Measurements from ENCODE around the gene C12orf42.

DNA sequence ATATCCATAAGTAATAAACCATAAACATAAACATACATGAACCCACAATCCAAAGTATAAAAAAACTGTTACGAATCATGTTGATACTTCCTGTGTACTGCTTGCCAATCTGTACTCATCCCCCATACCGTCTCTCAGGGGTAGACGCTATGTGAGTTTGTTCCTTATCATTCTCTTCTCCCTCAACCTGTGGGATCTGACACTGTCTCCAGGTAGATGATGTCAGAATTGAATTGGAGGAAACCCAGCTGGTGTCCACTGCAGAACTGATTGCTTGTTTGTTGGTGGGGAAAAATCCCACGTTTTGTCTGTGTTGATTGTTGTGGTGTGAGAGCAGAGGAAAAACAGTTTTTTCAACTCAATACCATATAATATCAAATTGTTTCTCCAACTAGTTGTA is 50.8 kb downstream of the C12orf42 start:
- TF ChIP-seq CTCF (IDR thresholded peaks at IDR 0.05), result no peak
- TF ChIP-seq RORB (CRISPR knock-in tag; IDR thresholded peaks at IDR 0.05), result no peak
- TF ChIP-seq JUN (CRISPR knock-in tag; IDR thresholded peaks at IDR 0.05), result no peak
- TF ChIP-seq, protein P1, sequence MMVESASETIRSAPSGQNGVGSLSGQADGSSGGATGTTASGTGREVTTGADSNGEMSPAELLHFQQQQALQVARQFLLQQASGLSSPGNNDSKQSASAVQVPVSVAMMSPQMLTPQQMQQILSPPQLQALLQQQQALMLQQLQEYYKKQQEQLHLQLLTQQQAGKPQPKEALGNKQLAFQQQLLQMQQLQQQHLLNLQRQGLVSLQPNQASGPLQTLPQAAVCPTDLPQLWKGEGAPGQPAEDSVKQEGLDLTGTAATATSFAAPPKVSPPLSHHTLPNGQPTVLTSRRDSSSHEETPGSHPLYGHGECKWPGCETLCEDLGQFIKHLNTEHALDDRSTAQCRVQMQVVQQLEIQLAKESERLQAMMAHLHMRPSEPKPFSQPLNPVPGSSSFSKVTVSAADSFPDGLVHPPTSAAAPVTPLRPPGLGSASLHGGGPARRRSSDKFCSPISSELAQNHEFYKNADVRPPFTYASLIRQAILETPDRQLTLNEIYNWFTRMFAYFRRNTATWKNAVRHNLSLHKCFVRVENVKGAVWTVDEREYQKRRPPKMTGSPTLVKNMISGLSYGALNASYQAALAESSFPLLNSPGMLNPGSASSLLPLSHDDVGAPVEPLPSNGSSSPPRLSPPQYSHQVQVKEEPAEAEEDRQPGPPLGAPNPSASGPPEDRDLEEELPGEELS (CRISPR knock-in tag; IDR thresholded peaks at IDR 0.05), result no peak
- TF ChIP-seq, protein P2, sequence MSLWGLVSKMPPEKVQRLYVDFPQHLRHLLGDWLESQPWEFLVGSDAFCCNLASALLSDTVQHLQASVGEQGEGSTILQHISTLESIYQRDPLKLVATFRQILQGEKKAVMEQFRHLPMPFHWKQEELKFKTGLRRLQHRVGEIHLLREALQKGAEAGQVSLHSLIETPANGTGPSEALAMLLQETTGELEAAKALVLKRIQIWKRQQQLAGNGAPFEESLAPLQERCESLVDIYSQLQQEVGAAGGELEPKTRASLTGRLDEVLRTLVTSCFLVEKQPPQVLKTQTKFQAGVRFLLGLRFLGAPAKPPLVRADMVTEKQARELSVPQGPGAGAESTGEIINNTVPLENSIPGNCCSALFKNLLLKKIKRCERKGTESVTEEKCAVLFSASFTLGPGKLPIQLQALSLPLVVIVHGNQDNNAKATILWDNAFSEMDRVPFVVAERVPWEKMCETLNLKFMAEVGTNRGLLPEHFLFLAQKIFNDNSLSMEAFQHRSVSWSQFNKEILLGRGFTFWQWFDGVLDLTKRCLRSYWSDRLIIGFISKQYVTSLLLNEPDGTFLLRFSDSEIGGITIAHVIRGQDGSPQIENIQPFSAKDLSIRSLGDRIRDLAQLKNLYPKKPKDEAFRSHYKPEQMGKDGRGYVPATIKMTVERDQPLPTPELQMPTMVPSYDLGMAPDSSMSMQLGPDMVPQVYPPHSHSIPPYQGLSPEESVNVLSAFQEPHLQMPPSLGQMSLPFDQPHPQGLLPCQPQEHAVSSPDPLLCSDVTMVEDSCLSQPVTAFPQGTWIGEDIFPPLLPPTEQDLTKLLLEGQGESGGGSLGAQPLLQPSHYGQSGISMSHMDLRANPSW (CRISPR knock-in tag; conservative IDR thresholded peaks at IDR 0.05; ENCODE audit: low read depth), result no peak
- no peak for TF ChIP-seq ZBTB43 (CRISPR knock-in tag; IDR thresholded peaks at IDR 0.05)
- no peak for TF ChIP-seq E2F4 (CRISPR knock-in tag; IDR thresholded peaks at IDR 0.05; ENCODE audit: borderline replicate concordance, low read depth)
- TF ChIP-seq ZNF317 (CRISPR knock-in tag; IDR thresholded peaks at IDR 0.05; ENCODE audit: borderline replicate concordance, low read depth), result no peak
- no peak for TF ChIP-seq MXD4 (CRISPR knock-in tag; IDR thresholded peaks at IDR 0.05; ENCODE audit: borderline replicate concordance)
- no peak for TF ChIP-seq ELF4 (CRISPR knock-in tag; IDR thresholded peaks at IDR 0.05; ENCODE audit: low read depth)
- TF ChIP-seq FOXJ3 (CRISPR knock-in tag; IDR thresholded peaks at IDR 0.05; ENCODE audit: borderline replicate concordance), result no peak
- TF ChIP-seq NFYB (CRISPR knock-in tag; conservative IDR thresholded peaks at IDR 0.05; ENCODE audit: low read depth), result no peak
